H1 (cell line): ENCODE results near the gene GIGYF2. TPM values are rescaled to one million over a fixed set of nuclear protein-coding genes. Genes with fewer than 3 reads are reported as not detected.

Source experiments
- CTCF ChIA-PET: fragments of 300-600 bp; sonication (Branson Sonifier 250); formaldehyde crosslinking; loops from one replicate; lab custom pipeline; 2021; ENCODE audit not compliant: partially characterized antibody; lab: Charles Lee
- POLR2A ChIA-PET: fragments of 300-600 bp; sonication (Branson Sonifier 250); formaldehyde crosslinking; loops from one replicate; lab custom pipeline; 2021; ENCODE audit warnings: inconsistent platforms; ENCODE audit not compliant: partially characterized antibody; lab: Charles Lee
- DNase-seq, 2 experiments: peaks; one replicate each; pipeline versions ENCODE4 v3.0.0 to v3.0.0-alpha.2; 2010 to 2022; ENCODE audit warnings: low spot score in 2 of 2, low read depth in 1 of 2, mixed read lengths in 1 of 2
- FAIRE-seq: peaks from 2 replicates; lab custom pipeline; 2011; peaks lifted over from hg19 to GRCh38; lab: Jason Lieb, UNC
- H2AFZ ChIP-seq: 2 replicates; pipeline ENCODE4 v1.8.1; 2012; ENCODE audit warnings: low read length, inconsistent platforms
- H2AK5ac ChIP-seq: 2 replicates; pipeline ENCODE4 v1.6.1; 2013; ENCODE audit warnings: low read depth, low read length
- H2BK120ac ChIP-seq: replicated peaks from 2 replicates; pipeline ENCODE3; 2013; ENCODE audit warnings: low read depth, low read length, inconsistent platforms
- H2BK12ac ChIP-seq: 2 replicates; pipeline ENCODE4 v1.6.1; 2013; ENCODE audit warnings: low read depth, low read length
- H2BK15ac ChIP-seq: 2 replicates; pipeline ENCODE4 v1.6.1; 2013; ENCODE audit warnings: low read length
- H2BK20ac ChIP-seq: 2 replicates; pipeline ENCODE4 v1.6.1; 2013; ENCODE audit warnings: low read length
- H2BK5ac ChIP-seq: 2 replicates; pipeline ENCODE4 v1.6.1; 2013; ENCODE audit warnings: low read depth, low read length
- H3K14ac ChIP-seq: 2 replicates; pipeline ENCODE4 v1.6.1; 2013; ENCODE audit warnings: inconsistent platforms; ENCODE audit not compliant: insufficient read length
- H3K18ac ChIP-seq: 2 replicates; pipeline ENCODE4 v1.6.1; 2013; ENCODE audit warnings: low read length; ENCODE audit errors: extremely low read depth
- H3K23ac ChIP-seq: 2 replicates; pipeline ENCODE4 v1.6.1; 2013; ENCODE audit warnings: inconsistent platforms; ENCODE audit not compliant: insufficient read length
- H3K23me2 ChIP-seq: 2 replicates; pipeline ENCODE4 v1.6.1; 2013; ENCODE audit warnings: low read depth, low read length
- H3K27ac ChIP-seq: 2 replicates; pipeline ENCODE4 v1.6.1; 2011; ENCODE audit warnings: low read depth, low read length, inconsistent platforms
- H3K27me3 ChIP-seq, 4 experiments: replicated peaks in 1 of 4; 1 replicate in 1 of 4; 2 replicates in 3 of 4; pipeline versions ENCODE4 v1.6.1 to v1.8.1; 2011 to 2013; ENCODE audit warnings: low read length in 3 of 4, mild to moderate bottlenecking in 3 of 4, inconsistent platforms in 2 of 4, mixed read lengths in 2 of 4, moderate library complexity in 1 of 4; ENCODE audit not compliant: control insufficient read depth in 3 of 4, insufficient read depth in 3 of 4; ENCODE audit errors: extremely low read depth in 1 of 4
- H3K36me3 ChIP-seq, 4 experiments: 2 replicates each; pipeline versions ENCODE4 v1.6.1 to v1.8.1; 2011 to 2013; ENCODE audit warnings: mild to moderate bottlenecking in 4 of 4, low read length in 3 of 4, moderate library complexity in 2 of 4, control low read depth in 1 of 4, inconsistent platforms in 1 of 4; ENCODE audit not compliant: insufficient read depth in 4 of 4, control insufficient read depth in 2 of 4
- H3K4ac ChIP-seq: replicated peaks from 2 replicates; pipeline ENCODE3; 2013; ENCODE audit warnings: low read length, low read depth, mixed read lengths, inconsistent platforms; ENCODE audit not compliant: insufficient read length
- H3K4me1 ChIP-seq, 4 experiments: replicated peaks in 1 of 4; 1 replicate in 1 of 4; 2 replicates in 3 of 4; pipeline versions ENCODE4 v1.6.1 to v1.8.1; 2011 to 2013; ENCODE audit warnings: low read length in 3 of 4, inconsistent platforms in 2 of 4, mixed read lengths in 1 of 4; ENCODE audit not compliant: insufficient read depth in 4 of 4, control insufficient read depth in 3 of 4
- H3K4me2 ChIP-seq, 2 experiments: 2 replicates each; pipeline versions ENCODE4 v1.6.1 to v1.8.1; 2011 to 2013; ENCODE audit warnings: low read depth in 2 of 2, low read length in 2 of 2, control low read depth in 1 of 2, inconsistent platforms in 1 of 2, mild to moderate bottlenecking in 1 of 2; ENCODE audit not compliant: insufficient read depth in 1 of 2
- H3K4me3 ChIP-seq, 4 experiments: fragments of 200-600, 300-600 bp in 1 of 4; sonication (generic), shearing (Covaris generic), sonication (Bioruptor Twin) in 1 of 4; 2 replicates each; pipeline versions ENCODE4 v1.5.1 to v1.8.1; 2011 to 2016; ENCODE audit warnings: low read length in 4 of 4, low read depth in 3 of 4, control low read depth in 2 of 4, inconsistent platforms in 2 of 4, mild to moderate bottlenecking in 2 of 4, mixed read lengths in 1 of 4, moderate library complexity in 1 of 4; ENCODE audit not compliant: insufficient read depth in 2 of 4; ENCODE audit errors: extremely low read depth in 1 of 4
- H3K56ac ChIP-seq: replicated peaks from 2 replicates; pipeline ENCODE3; 2013; ENCODE audit warnings: low read depth, mild to moderate bottlenecking, mixed read lengths, low read length, inconsistent platforms; ENCODE audit not compliant: insufficient read length
- H3K79me1 ChIP-seq: 2 replicates; pipeline ENCODE4 v1.6.1; 2013; ENCODE audit warnings: low read depth, low read length, control low read depth
- H3K79me2 ChIP-seq, 2 experiments: 2 replicates each; pipeline versions ENCODE4 v1.6.1 to v1.8.1; 2012 to 2013; ENCODE audit warnings: low read length in 2 of 2, mild to moderate bottlenecking in 2 of 2, inconsistent platforms in 1 of 2; ENCODE audit not compliant: insufficient read depth in 2 of 2, control insufficient read depth in 1 of 2
- H3K9ac ChIP-seq, 4 experiments: replicated peaks in 1 of 4; 1 replicate in 1 of 4; 2 replicates in 3 of 4; pipeline versions ENCODE4 v1.6.1 to v1.8.1; 2011 to 2013; ENCODE audit warnings: low read depth in 3 of 4, low read length in 3 of 4, control low read depth in 2 of 4, mild to moderate bottlenecking in 2 of 4, moderate library complexity in 2 of 4, inconsistent platforms in 1 of 4; ENCODE audit errors: extremely low read depth in 1 of 4
- H3K9me3 ChIP-seq, 2 experiments: 2 replicates each; pipeline versions ENCODE4 v1.6.1 to v1.8.1; 2012 to 2013; ENCODE audit warnings: mild to moderate bottlenecking in 2 of 2, moderate library complexity in 2 of 2, control low read depth in 1 of 2, inconsistent platforms in 1 of 2, low read depth in 1 of 2, low read length in 1 of 2, mixed read lengths in 1 of 2; ENCODE audit not compliant: insufficient read depth in 2 of 2
- H4K20me1 ChIP-seq, 2 experiments: replicated peaks in 1 of 2; 2 replicates each; pipeline versions ENCODE3 to v1.8.1; 2011 to 2013; ENCODE audit warnings: inconsistent platforms in 2 of 2, low read length in 2 of 2, mild to moderate bottlenecking in 1 of 2; ENCODE audit not compliant: insufficient read depth in 2 of 2, control insufficient read depth in 1 of 2
- H4K5ac ChIP-seq: 2 replicates; pipeline ENCODE4 v1.6.1; 2013; ENCODE audit warnings: low read length, low read depth, mixed read lengths, inconsistent platforms; ENCODE audit not compliant: insufficient read length
- H4K8ac ChIP-seq: 2 replicates; pipeline ENCODE4 v1.8.0; 2013; ENCODE audit warnings: mild to moderate bottlenecking, moderate library complexity, low read length, inconsistent platforms; ENCODE audit not compliant: insufficient read depth; ENCODE audit errors: extremely low read depth
- H4K91ac ChIP-seq: replicated peaks from 2 replicates; pipeline ENCODE3; 2013; ENCODE audit warnings: low read length, mixed read lengths, inconsistent platforms; ENCODE audit not compliant: insufficient read length
- WGBS, 2 experiments: shearing (Covaris generic) in 1 of 2; methylation state at CpG; one replicate each; pipeline versions ENCODE4 v1.1.6 to v1.1.7; 2013 to 2015; ENCODE audit warnings: low lambda C conversion rate in 2 of 2, mixed read lengths in 2 of 2, inconsistent platforms in 1 of 2, low coverage in 1 of 2, missing lambda C conversion rate in 1 of 2; ENCODE audit not compliant: insufficient replicate concordance in 2 of 2, insufficient coverage in 1 of 2, insufficient read length in 1 of 2; ENCODE audit errors: extremely low coverage in 1 of 2, missing lambda C conversion rate in 1 of 2; 5-methylcytosine and 5-hydroxymethylcytosine counted together
- polyA plus RNA-seq, 7 experiments: library from polyadenylated mRNA; depleted of rRNA in 3 of 7; stranded (reverse) in 5 of 7; unstranded in 2 of 7; fragments of >200 nt in 5 of 7; fragments of 200-250 nt in 2 of 7; gene quantifications; 1 replicate in 5 of 7; 2 replicates in 1 of 7; 4 replicates in 1 of 7; pipeline versions ENCODE4 v1.2.1 to v1.2.3, GENCODE V29; 2011 to 2013; ENCODE audit warnings: missing spikeins in 2 of 7, mixed read lengths in 2 of 7
- total RNA-seq: library from RNA; stranded (reverse); fragmentation: NEBNext Ultra II Directional; extraction: Animal tissue kit (Norgen Biotek cat#: 25700); gene quantifications from 2 replicates; pipeline ENCODE4 v1.2.1, GENCODE V29; 2021

Gene GIGYF2
- total and polyA plus RNA-seq, 2 of the 8 experiments (the other 6 are each of a cell fraction or from before 2014, with no cell fraction given): 22.3 to 62.0 TPM

- H3K36me3 ChIP-seq: peaks cover 2 to 56% (median 16%) of the 10 kb centered on the region in 4 experiments; a peak in 5 of 8 replicates
- no peak overlapping the region for H3K18ac ChIP-seq
- CTCF ChIA-PET: no interaction called here
Observed at GRCh38 chr2:232749331-232749730, 52.2 kb downstream of the GIGYF2 start.

More at GRCh38 chr2:232749331-232749730, 52.2 kb downstream of the GIGYF2 start:
- no peak overlapping the region for H3K4me3 ChIP-seq
- H4K91ac ChIP-seq: no peak overlapping the region
- H2BK15ac ChIP-seq: no peak overlapping the region
- no peak overlapping the region for H3K23ac ChIP-seq
- DNase-seq: no peak
- no peaks in the 10 kb centered on the region for H3K27me3 ChIP-seq
- H3K79me1 ChIP-seq: no peaks in the 10 kb centered on the region
- no peak overlapping the region for H3K9ac ChIP-seq
- H2AK5ac ChIP-seq: no peak overlapping the region
- H2BK120ac ChIP-seq: no peak overlapping the region
- no peak overlapping the region for H3K4ac ChIP-seq
- H2BK5ac ChIP-seq: no peak overlapping the region
- H2BK12ac ChIP-seq: no peak overlapping the region
- 94% methylated on average over 3 of the region's 3 CpGs; no CpG with 5 or more reads in 1 of the 2 experiments for WGBS, 2 experiments
- H2BK20ac ChIP-seq: no peak overlapping the region
- H4K5ac ChIP-seq: no peak overlapping the region
- H3K4me1 ChIP-seq: no peaks in the 10 kb centered on the region
- H2AFZ ChIP-seq: no peak overlapping the region
- H3K79me2 ChIP-seq: no peaks in the 10 kb centered on the region
- H3K14ac ChIP-seq: no peak overlapping the region
- peaks cover 0 to 3% of the 10 kb centered on the region in 2 experiments for H4K20me1 ChIP-seq
- no peak overlapping the region for H3K4me2 ChIP-seq
- FAIRE-seq: no peak
- POLR2A ChIA-PET: no interaction called here
- no peak overlapping the region for H3K56ac ChIP-seq
- no peaks in the 10 kb centered on the region for H3K9me3 ChIP-seq
- no peak overlapping the region for H3K27ac ChIP-seq
- H3K23me2 ChIP-seq: peaks cover 2% of the 10 kb centered on the region; the same call in 1 of the 2 replicates
- H4K8ac ChIP-seq: no peak overlapping the region
